B cell (primary cell): Measurements from ENCODE around the gene PTPRU.

ENCODE experiments used
- EZH2 ChIP-seq: IDR thresholded peaks from 2 replicates; pipeline ENCODE4 v1.6.1; 2012; ENCODE audit warnings: borderline replicate concordance, low read depth, mild to moderate bottlenecking, moderate library complexity, low read length; ENCODE audit not compliant: insufficient read depth, poor library complexity, severe bottlenecking
- TF ChIP-seq, protein P1 (sequence below): fragments of 200-600 bp; IDR thresholded peaks from one replicate; pipeline ENCODE4 v1.8.0; 2022; ENCODE audit warnings: antibody characterized with exemption, mild to moderate bottlenecking

DNA sequence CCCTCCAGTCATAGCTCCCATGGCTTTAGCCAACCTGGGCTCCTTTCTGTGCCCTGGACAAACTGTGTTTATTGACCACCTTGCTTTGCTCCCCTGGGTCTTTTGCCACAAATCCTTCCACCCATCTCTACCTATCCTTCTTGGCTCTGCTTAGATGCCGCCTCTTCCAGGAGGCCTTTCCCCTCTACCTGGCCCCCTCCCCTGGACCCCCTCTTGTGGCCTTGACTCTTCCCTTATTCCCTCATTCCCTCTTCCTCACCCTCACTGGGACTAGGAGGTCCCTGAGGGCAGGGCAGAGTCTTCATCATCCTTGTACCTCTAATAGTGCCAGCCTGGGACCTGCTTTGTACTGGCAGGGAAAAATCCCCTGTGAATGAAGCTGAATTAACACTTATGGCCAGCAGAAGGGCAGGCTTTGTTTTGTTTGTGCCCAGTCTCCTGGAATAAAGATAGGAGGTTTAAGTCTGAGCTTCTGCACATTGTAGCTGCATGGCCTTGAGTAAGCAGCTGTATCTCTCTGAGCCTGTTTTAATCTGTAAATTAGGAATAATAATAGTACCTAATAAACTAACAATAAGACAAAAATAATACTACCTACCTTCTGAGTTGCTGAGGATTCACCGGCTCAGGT lies 13.7 kb downstream of the PTPRU start:
- TF ChIP-seq, protein P1, sequence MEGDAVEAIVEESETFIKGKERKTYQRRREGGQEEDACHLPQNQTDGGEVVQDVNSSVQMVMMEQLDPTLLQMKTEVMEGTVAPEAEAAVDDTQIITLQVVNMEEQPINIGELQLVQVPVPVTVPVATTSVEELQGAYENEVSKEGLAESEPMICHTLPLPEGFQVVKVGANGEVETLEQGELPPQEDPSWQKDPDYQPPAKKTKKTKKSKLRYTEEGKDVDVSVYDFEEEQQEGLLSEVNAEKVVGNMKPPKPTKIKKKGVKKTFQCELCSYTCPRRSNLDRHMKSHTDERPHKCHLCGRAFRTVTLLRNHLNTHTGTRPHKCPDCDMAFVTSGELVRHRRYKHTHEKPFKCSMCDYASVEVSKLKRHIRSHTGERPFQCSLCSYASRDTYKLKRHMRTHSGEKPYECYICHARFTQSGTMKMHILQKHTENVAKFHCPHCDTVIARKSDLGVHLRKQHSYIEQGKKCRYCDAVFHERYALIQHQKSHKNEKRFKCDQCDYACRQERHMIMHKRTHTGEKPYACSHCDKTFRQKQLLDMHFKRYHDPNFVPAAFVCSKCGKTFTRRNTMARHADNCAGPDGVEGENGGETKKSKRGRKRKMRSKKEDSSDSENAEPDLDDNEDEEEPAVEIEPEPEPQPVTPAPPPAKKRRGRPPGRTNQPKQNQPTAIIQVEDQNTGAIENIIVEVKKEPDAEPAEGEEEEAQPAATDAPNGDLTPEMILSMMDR, result no peak
- no peak for TF ChIP-seq EZH2
